IMR-90 (cell line): ENCODE measurements around the gene NOD1. TPM values are rescaled to one million over a fixed set of nuclear protein-coding genes. Genes with fewer than 3 reads are reported as not detected.
"Not testable (repeated sequence)": the region's sequence is repeated elsewhere in the genome, so short reads cannot be mapped to it uniquely, and the experiment has no call there.

Experiments used
- ATAC-seq: fragments of 200-7000 bp; cut with Tn5 transposase; 2 replicates; pipeline ENCODE4 v1.9.1; 2020; ENCODE audit warnings: low read depth, mild to moderate bottlenecking, moderate library complexity
- BruUV-seq: library from RNA; stranded (reverse); fragments of 400-500 nt; replicated peaks from 2 replicates; lab custom pipeline; 2021; lab: Mats Ljungman, UMichigan
- CTCF ChIA-PET: fragments of 300-600 bp; formaldehyde crosslinking; extraction: SDS; loops from one replicate; lab custom pipeline; 2021; ENCODE audit warnings: antibody characterized with exemption; lab: Yijun Ruan, JAX
- POLR2A ChIA-PET: fragments of 300-600 bp; sonication (Branson Sonifier 250); formaldehyde crosslinking; loops from one replicate; lab custom pipeline; 2022; ENCODE audit warnings: antibody characterized with exemption; ENCODE audit not compliant: unreplicated experiment; lab: Charles Lee
- DNase-seq: peaks from one replicate; pipeline ENCODE4 v3.0.0; 2013
- H2AFZ ChIP-seq: replicated peaks from 2 replicates; pipeline ENCODE3; 2013; ENCODE audit warnings: low read length, mild to moderate bottlenecking; ENCODE audit not compliant: poor library complexity
- H2AK5ac ChIP-seq: 2 replicates; pipeline ENCODE4 v1.6.1; 2013; ENCODE audit warnings: low read depth, low read length, inconsistent platforms
- H2AK9ac ChIP-seq: replicated peaks from 2 replicates; pipeline ENCODE3; 2013; ENCODE audit warnings: mild to moderate bottlenecking, low read depth, low read length, moderate library complexity; ENCODE audit not compliant: poor library complexity
- H2BK120ac ChIP-seq: 2 replicates; pipeline ENCODE4 v1.6.1; 2013; ENCODE audit warnings: low read depth, low read length, inconsistent platforms
- H2BK15ac ChIP-seq: 3 replicates; pipeline ENCODE4 v1.6.1; 2013; ENCODE audit warnings: low read depth, low read length, inconsistent platforms
- H2BK20ac ChIP-seq: 2 replicates; pipeline ENCODE4 v1.6.1; 2013; ENCODE audit warnings: low read depth, mild to moderate bottlenecking, inconsistent platforms, low read length, moderate library complexity
- H2BK5ac ChIP-seq: 2 replicates; pipeline ENCODE4 v1.6.1; 2013; ENCODE audit warnings: mild to moderate bottlenecking, low read depth, low read length, inconsistent platforms; ENCODE audit not compliant: poor library complexity, severe bottlenecking
- H3K14ac ChIP-seq: replicated peaks from 2 replicates; pipeline ENCODE4 v1.6.1; 2013; ENCODE audit warnings: low read depth, low read length, inconsistent platforms
- H3K18ac ChIP-seq: 2 replicates; pipeline ENCODE4 v1.6.1; 2013; ENCODE audit warnings: low read depth, low read length, control low read depth
- H3K23ac ChIP-seq: 2 replicates; pipeline ENCODE4 v1.6.1; 2013; ENCODE audit warnings: low read depth, low read length, inconsistent platforms
- H3K27ac ChIP-seq: 2 replicates; pipeline ENCODE4 v1.5.1; 2013; ENCODE audit warnings: mild to moderate bottlenecking, control low read depth, low read length; ENCODE audit not compliant: insufficient read depth
- H3K27me3 ChIP-seq: 2 replicates; pipeline ENCODE4 v1.6.1; 2013; ENCODE audit warnings: low read length; ENCODE audit not compliant: control insufficient read depth, insufficient read depth
- H3K36me3 ChIP-seq: 2 replicates; pipeline ENCODE4 v1.6.1; 2013; ENCODE audit warnings: low read length, mixed read lengths; ENCODE audit not compliant: control insufficient read depth, insufficient read depth
- H3K4ac ChIP-seq: 2 replicates; pipeline ENCODE4 v1.6.1; 2013; ENCODE audit warnings: low read depth, low read length, inconsistent platforms
- H3K4me1 ChIP-seq: 2 replicates; pipeline ENCODE4 v1.6.1; 2013; ENCODE audit warnings: low read length, mixed read lengths; ENCODE audit not compliant: control insufficient read depth, insufficient read depth
- H3K4me2 ChIP-seq: 2 replicates; pipeline ENCODE4 v1.6.1; 2013; ENCODE audit warnings: low read depth, mild to moderate bottlenecking, control low read depth, low read length, moderate library complexity
- H3K4me3 ChIP-seq: 2 replicates; pipeline ENCODE4 v1.5.1; 2013; ENCODE audit warnings: low read depth, mild to moderate bottlenecking, control low read depth, low read length, moderate library complexity; ENCODE audit not compliant: insufficient read depth
- H3K56ac ChIP-seq: 2 replicates; pipeline ENCODE4 v1.6.1; 2013; ENCODE audit warnings: low read length, inconsistent platforms; ENCODE audit not compliant: insufficient read depth; ENCODE audit errors: extremely low read depth
- H3K79me1 ChIP-seq, 2 experiments: 2 replicates each; pipeline ENCODE4 v1.6.1; 2013; ENCODE audit warnings: low read length in 2 of 2, inconsistent platforms in 1 of 2, low read depth in 1 of 2
- H3K9ac ChIP-seq: 2 replicates; pipeline ENCODE4 v1.6.1; 2013; ENCODE audit warnings: low read depth, low read length, control low read depth
- H3K9me1 ChIP-seq: 2 replicates; pipeline ENCODE4 v1.6.1; 2013; ENCODE audit warnings: low read length, inconsistent platforms; ENCODE audit not compliant: insufficient read depth
- H3K9me3 ChIP-seq: 2 replicates; pipeline ENCODE4 v1.6.1; 2013; ENCODE audit warnings: low read length; ENCODE audit not compliant: control insufficient read depth, insufficient read depth
- H4K20me1 ChIP-seq: 2 replicates; pipeline ENCODE4 v1.6.1; 2013; ENCODE audit warnings: low read length, inconsistent platforms; ENCODE audit not compliant: insufficient read depth
- H4K5ac ChIP-seq: 2 replicates; pipeline ENCODE4 v1.6.1; 2013; ENCODE audit warnings: mild to moderate bottlenecking, low read depth, low read length, control low read depth
- H4K8ac ChIP-seq, 2 experiments: 2 replicates each; pipeline ENCODE4 v1.6.1; 2013; ENCODE audit warnings: low read depth in 2 of 2, low read length in 2 of 2, control low read depth in 1 of 2, inconsistent platforms in 1 of 2
- H4K91ac ChIP-seq: 2 replicates; pipeline ENCODE4 v1.6.1; 2013; ENCODE audit warnings: low read depth, low read length, inconsistent platforms; ENCODE audit not compliant: insufficient read depth
- WGBS, 2 experiments: methylation state at CpG; one replicate each; pipeline versions ENCODE4 v1.1.5 to v1.1.7; 2013; ENCODE audit warnings: missing lambda C conversion rate in 2 of 2; ENCODE audit not compliant: insufficient read length in 1 of 2; ENCODE audit errors: extremely low coverage in 2 of 2; 5-methylcytosine and 5-hydroxymethylcytosine counted together
- dilution Hi-C: fragments of 300-500 bp; cut with HindIII; formaldehyde crosslinking; loops from one replicate; pipeline ENCODE4 v1.14.3; 2018; ENCODE audit warnings: low sequenced_read_pairs; ENCODE audit not compliant: unreplicated experiment
- in situ Hi-C: fragments of 300-500 bp; cut with MboI; formaldehyde crosslinking; loops from 3 replicates; pipeline ENCODE4 v1.14.3; 2019; ENCODE audit warnings: low sequenced_read_pairs, inconsistent platforms, mixed read lengths
- intact Hi-C: fragments of 100-400 bp; cut with micrococcal nuclease; formaldehyde crosslinking; loops from 2 replicates; pipeline ENCODE4 v1.10.0; 2022
- polyA plus RNA-seq, 3 experiments: library from polyadenylated mRNA; depleted of rRNA; stranded (reverse); fragments of >200 nt; gene quantifications; 2 replicates each; pipeline ENCODE4 v1.2.3, GENCODE V29; 2012; ENCODE audit warnings: low replicate concordance in 1 of 3
- total RNA-seq: library from RNA; depleted of rRNA; stranded (reverse); fragments of >200 nt; gene quantifications from 2 replicates; pipeline ENCODE4 v1.2.3, GENCODE V29; 2012

Gene NOD1
- total and polyA plus RNA-seq, 2 of the 4 experiments (the other 2 are of a cell fraction) = 1.8 to 3.0 TPM

GRCh38 chr7:30481416-30481815 lies 2.8 kb upstream of the NOD1 start:
- H3K56ac ChIP-seq, H4K5ac ChIP-seq, H3K4me3 ChIP-seq, H2AK5ac ChIP-seq, in situ Hi-C loops, DNase-seq, ATAC-seq, H3K27ac ChIP-seq, H2BK5ac ChIP-seq, H4K20me1 ChIP-seq, H4K8ac ChIP-seq, H4K91ac ChIP-seq, H3K14ac ChIP-seq, BruUV-seq, dilution Hi-C loops, H2BK120ac ChIP-seq, H2AK9ac ChIP-seq, H3K9me3 ChIP-seq, H2BK20ac ChIP-seq, H3K4me2 ChIP-seq, H3K4me1 ChIP-seq, H3K27me3 ChIP-seq, CTCF ChIA-PET, H3K4ac ChIP-seq, intact Hi-C loops, H3K9ac ChIP-seq, POLR2A ChIA-PET, H3K18ac ChIP-seq, H2AFZ ChIP-seq, H2BK15ac ChIP-seq, H3K36me3 ChIP-seq, H3K23ac ChIP-seq, H3K9me1 ChIP-seq: not testable (repeated sequence)
- WGBS, 2 experiments = 88% methylated on average over 3 of the region's 9 CpGs; no CpG with 5 or more reads in 1 of the 2 experiments
- H3K79me1 ChIP-seq = peaks cover 8 to 15% of the 10 kb centered on the region in 2 experiments
